NCI-H510A treated with DMSO at 0.1 percent for 48 hours (cell line): Measurements from ENCODE around the gene DMKN.
A peak's percentile ranks its signal among the peaks of the same experiment; 100 is the strongest.

Experiments used
- DNase-seq: peaks from one replicate; lab custom pipeline; 2025; lab: John Stamatoyannopoulos, UW

The DMKN gene

GRCh38 chr19:35549174-35549788, 35.8 kb upstream of the DMKN start:
- peak; percentile 29 for DNase-seq

- no peak for DNase-seq
Measured at GRCh38 chr19:35546532-35546931, 33.1 kb upstream of the DMKN start.

- peak; percentile 35 for DNase-seq
Measured at GRCh38 chr19:35545855-35546381, 32.5 kb upstream of the DMKN start.

- peak; percentile 85 for DNase-seq
Measured at GRCh38 chr19:35545001-35545854, 31.8 kb upstream of the DMKN start, which contains the start of gene TMEM147. TSS of gene TMEM147 (plus strand) at chr19:35545626. CDS start at chr19:35545740, 114 bp downstream.

- DNase-seq = no peak
Measured at GRCh38 chr19:35544110-35544802, 30.8 kb upstream of the DMKN start.

GRCh38 chr19:35543280-35544109, 30.0 kb upstream of the DMKN start:
- DNase-seq = no peak

- no peak for DNase-seq
Measured at GRCh38 chr19:35542209-35542608, 28.8 kb upstream of the DMKN start.

GRCh38 chr19:35540356-35540927, 27.0 kb upstream of the DMKN start:
- DNase-seq = no peak

- no peak for DNase-seq
Measured at GRCh38 chr19:35539850-35540249, 26.4 kb upstream of the DMKN start.

- no peak for DNase-seq
Measured at GRCh38 chr19:35539314-35539713, 25.9 kb upstream of the DMKN start.

- DNase-seq = no peak
Measured at GRCh38 chr19:35534803-35535480, 21.5 kb upstream of the DMKN start.

GRCh38 chr19:35533822-35534392, 20.5 kb upstream of the DMKN start:
- no peak for DNase-seq

- no peak for DNase-seq
Measured at GRCh38 chr19:35533201-35533821, 19.9 kb upstream of the DMKN start, which contains the start of gene GAPDHS. TSS of gene GAPDHS (plus strand) at chr19:35533456. CDS start at chr19:35533528, 72 bp downstream.

GRCh38 chr19:35531291-35531690, 17.8 kb upstream of the DMKN start:
- DNase-seq = no peak

- no peak for DNase-seq
Measured at GRCh38 chr19:35529241-35530218, 16.1 kb upstream of the DMKN start.

GRCh38 chr19:35528218-35529038, 15.0 kb upstream of the DMKN start, which contains the start of gene SBSN:
TSS of gene SBSN (minus strand) at chr19:35528311. CDS start at chr19:35528281, 30 bp downstream.
- no peak for DNase-seq

GRCh38 chr19:35525873-35526272, 12.4 kb upstream of the DMKN start:
- DNase-seq = no peak
